IMR-90 (cell line): ENCODE data around the gene SLC37A1. TPM values are rescaled to one million over a fixed set of nuclear protein-coding genes. Genes with fewer than 3 reads are reported as not detected.

Source experiments
- ATAC-seq: fragments of 200-7000 bp; cut with Tn5 transposase; 2 replicates; pipeline ENCODE4 v1.9.1; 2020; ENCODE audit warnings: low read depth, mild to moderate bottlenecking, moderate library complexity
- BruUV-seq: library from RNA; stranded (reverse); fragments of 400-500 nt; replicated peaks from 2 replicates; lab custom pipeline; 2021; lab: Mats Ljungman, UMichigan
- CTCF ChIA-PET: fragments of 300-600 bp; formaldehyde crosslinking; extraction: SDS; loops from one replicate; lab custom pipeline; 2021; ENCODE audit warnings: antibody characterized with exemption; lab: Yijun Ruan, JAX
- POLR2A ChIA-PET: fragments of 300-600 bp; sonication (Branson Sonifier 250); formaldehyde crosslinking; loops from one replicate; lab custom pipeline; 2022; ENCODE audit warnings: antibody characterized with exemption; ENCODE audit not compliant: unreplicated experiment; lab: Charles Lee
- DNase-seq: peaks from one replicate; pipeline ENCODE4 v3.0.0; 2013
- H2AFZ ChIP-seq: replicated peaks from 2 replicates; pipeline ENCODE3; 2013; ENCODE audit warnings: low read length, mild to moderate bottlenecking; ENCODE audit not compliant: poor library complexity
- H2AK5ac ChIP-seq: 2 replicates; pipeline ENCODE4 v1.6.1; 2013; ENCODE audit warnings: low read depth, low read length, inconsistent platforms
- H2AK9ac ChIP-seq: replicated peaks from 2 replicates; pipeline ENCODE3; 2013; ENCODE audit warnings: mild to moderate bottlenecking, low read depth, low read length, moderate library complexity; ENCODE audit not compliant: poor library complexity
- H2BK120ac ChIP-seq: 2 replicates; pipeline ENCODE4 v1.6.1; 2013; ENCODE audit warnings: low read depth, low read length, inconsistent platforms
- H2BK15ac ChIP-seq: 3 replicates; pipeline ENCODE4 v1.6.1; 2013; ENCODE audit warnings: low read depth, low read length, inconsistent platforms
- H2BK20ac ChIP-seq: 2 replicates; pipeline ENCODE4 v1.6.1; 2013; ENCODE audit warnings: low read depth, mild to moderate bottlenecking, inconsistent platforms, low read length, moderate library complexity
- H2BK5ac ChIP-seq: 2 replicates; pipeline ENCODE4 v1.6.1; 2013; ENCODE audit warnings: mild to moderate bottlenecking, low read depth, low read length, inconsistent platforms; ENCODE audit not compliant: poor library complexity, severe bottlenecking
- H3K14ac ChIP-seq: replicated peaks from 2 replicates; pipeline ENCODE4 v1.6.1; 2013; ENCODE audit warnings: low read depth, low read length, inconsistent platforms
- H3K18ac ChIP-seq: 2 replicates; pipeline ENCODE4 v1.6.1; 2013; ENCODE audit warnings: low read depth, low read length, control low read depth
- H3K23ac ChIP-seq: 2 replicates; pipeline ENCODE4 v1.6.1; 2013; ENCODE audit warnings: low read depth, low read length, inconsistent platforms
- H3K27ac ChIP-seq: 2 replicates; pipeline ENCODE4 v1.5.1; 2013; ENCODE audit warnings: mild to moderate bottlenecking, control low read depth, low read length; ENCODE audit not compliant: insufficient read depth
- H3K27me3 ChIP-seq: 2 replicates; pipeline ENCODE4 v1.6.1; 2013; ENCODE audit warnings: low read length; ENCODE audit not compliant: control insufficient read depth, insufficient read depth
- H3K36me3 ChIP-seq: 2 replicates; pipeline ENCODE4 v1.6.1; 2013; ENCODE audit warnings: low read length, mixed read lengths; ENCODE audit not compliant: control insufficient read depth, insufficient read depth
- H3K4ac ChIP-seq: 2 replicates; pipeline ENCODE4 v1.6.1; 2013; ENCODE audit warnings: low read depth, low read length, inconsistent platforms
- H3K4me1 ChIP-seq: 2 replicates; pipeline ENCODE4 v1.6.1; 2013; ENCODE audit warnings: low read length, mixed read lengths; ENCODE audit not compliant: control insufficient read depth, insufficient read depth
- H3K4me2 ChIP-seq: 2 replicates; pipeline ENCODE4 v1.6.1; 2013; ENCODE audit warnings: low read depth, mild to moderate bottlenecking, control low read depth, low read length, moderate library complexity
- H3K4me3 ChIP-seq: 2 replicates; pipeline ENCODE4 v1.5.1; 2013; ENCODE audit warnings: low read depth, mild to moderate bottlenecking, control low read depth, low read length, moderate library complexity; ENCODE audit not compliant: insufficient read depth
- H3K56ac ChIP-seq: 2 replicates; pipeline ENCODE4 v1.6.1; 2013; ENCODE audit warnings: low read length, inconsistent platforms; ENCODE audit not compliant: insufficient read depth; ENCODE audit errors: extremely low read depth
- H3K79me1 ChIP-seq, 2 experiments: 2 replicates each; pipeline ENCODE4 v1.6.1; 2013; ENCODE audit warnings: low read length in 2 of 2, inconsistent platforms in 1 of 2, low read depth in 1 of 2
- H3K9ac ChIP-seq: 2 replicates; pipeline ENCODE4 v1.6.1; 2013; ENCODE audit warnings: low read depth, low read length, control low read depth
- H3K9me1 ChIP-seq: 2 replicates; pipeline ENCODE4 v1.6.1; 2013; ENCODE audit warnings: low read length, inconsistent platforms; ENCODE audit not compliant: insufficient read depth
- H3K9me3 ChIP-seq: 2 replicates; pipeline ENCODE4 v1.6.1; 2013; ENCODE audit warnings: low read length; ENCODE audit not compliant: control insufficient read depth, insufficient read depth
- H4K20me1 ChIP-seq: 2 replicates; pipeline ENCODE4 v1.6.1; 2013; ENCODE audit warnings: low read length, inconsistent platforms; ENCODE audit not compliant: insufficient read depth
- H4K5ac ChIP-seq: 2 replicates; pipeline ENCODE4 v1.6.1; 2013; ENCODE audit warnings: mild to moderate bottlenecking, low read depth, low read length, control low read depth
- H4K8ac ChIP-seq, 2 experiments: 2 replicates each; pipeline ENCODE4 v1.6.1; 2013; ENCODE audit warnings: low read depth in 2 of 2, low read length in 2 of 2, control low read depth in 1 of 2, inconsistent platforms in 1 of 2
- H4K91ac ChIP-seq: 2 replicates; pipeline ENCODE4 v1.6.1; 2013; ENCODE audit warnings: low read depth, low read length, inconsistent platforms; ENCODE audit not compliant: insufficient read depth
- BHLHE40 ChIP-seq: fragments of 150-350 bp; IDR thresholded peaks from 2 replicates; pipeline ENCODE4 v1.6.1; 2016; ENCODE audit warnings: mild to moderate bottlenecking, low read depth, low read length
- CHD1 ChIP-seq: IDR thresholded peaks from 2 replicates; pipeline ENCODE4 v1.6.1; 2012; ENCODE audit warnings: low read depth, low read length, improper control_type of control experiment
- FOS ChIP-seq: fragments of 150-350 bp; IDR thresholded peaks from 2 replicates; pipeline ENCODE4 v1.6.1; 2016; ENCODE audit warnings: low read depth, low read length
- MAFK ChIP-seq: IDR thresholded peaks from 2 replicates; pipeline ENCODE4 v1.6.1; 2012; ENCODE audit warnings: low read depth, low read length, improper control_type of control experiment
- MAZ ChIP-seq: IDR thresholded peaks from 2 replicates; pipeline ENCODE4 v1.6.1; 2012; ENCODE audit warnings: low read depth, mild to moderate bottlenecking, low read length, improper control_type of control experiment, moderate library complexity, borderline replicate concordance
- SMC3 ChIP-seq: fragments of 150-350 bp; IDR thresholded peaks from 2 replicates; pipeline ENCODE4 v1.6.1; 2016; ENCODE audit warnings: low read depth, mild to moderate bottlenecking, antibody characterized with exemption, low read length, moderate library complexity
- WGBS, 2 experiments: methylation state at CpG; one replicate each; pipeline versions ENCODE4 v1.1.5 to v1.1.7; 2013; ENCODE audit warnings: missing lambda C conversion rate in 2 of 2; ENCODE audit not compliant: insufficient read length in 1 of 2; ENCODE audit errors: extremely low coverage in 2 of 2; 5-methylcytosine and 5-hydroxymethylcytosine counted together
- dilution Hi-C: fragments of 300-500 bp; cut with HindIII; formaldehyde crosslinking; loops from one replicate; pipeline ENCODE4 v1.14.3; 2018; ENCODE audit warnings: low sequenced_read_pairs; ENCODE audit not compliant: unreplicated experiment
- in situ Hi-C: fragments of 300-500 bp; cut with MboI; formaldehyde crosslinking; loops from 3 replicates; pipeline ENCODE4 v1.14.3; 2019; ENCODE audit warnings: low sequenced_read_pairs, inconsistent platforms, mixed read lengths
- intact Hi-C: fragments of 100-400 bp; cut with micrococcal nuclease; formaldehyde crosslinking; loops from 2 replicates; pipeline ENCODE4 v1.10.0; 2022
- polyA plus RNA-seq, 3 experiments: library from polyadenylated mRNA; depleted of rRNA; stranded (reverse); fragments of >200 nt; gene quantifications; 2 replicates each; pipeline ENCODE4 v1.2.3, GENCODE V29; 2012; ENCODE audit warnings: low replicate concordance in 1 of 3
- total RNA-seq: library from RNA; depleted of rRNA; stranded (reverse); fragments of >200 nt; gene quantifications from 2 replicates; pipeline ENCODE4 v1.2.3, GENCODE V29; 2012
- TF ChIP-seq, protein P1 (sequence below): conservative IDR thresholded peaks from 2 replicates; pipeline ENCODE4 v1.5.1; 2012; ENCODE audit warnings: mild to moderate bottlenecking, low read depth, low read length, improper control_type of control experiment

Gene SLC37A1
- total and polyA plus RNA-seq, 2 of the 4 experiments (the other 2 are of a cell fraction), result 0.36 to 0.48 TPM

DNA sequence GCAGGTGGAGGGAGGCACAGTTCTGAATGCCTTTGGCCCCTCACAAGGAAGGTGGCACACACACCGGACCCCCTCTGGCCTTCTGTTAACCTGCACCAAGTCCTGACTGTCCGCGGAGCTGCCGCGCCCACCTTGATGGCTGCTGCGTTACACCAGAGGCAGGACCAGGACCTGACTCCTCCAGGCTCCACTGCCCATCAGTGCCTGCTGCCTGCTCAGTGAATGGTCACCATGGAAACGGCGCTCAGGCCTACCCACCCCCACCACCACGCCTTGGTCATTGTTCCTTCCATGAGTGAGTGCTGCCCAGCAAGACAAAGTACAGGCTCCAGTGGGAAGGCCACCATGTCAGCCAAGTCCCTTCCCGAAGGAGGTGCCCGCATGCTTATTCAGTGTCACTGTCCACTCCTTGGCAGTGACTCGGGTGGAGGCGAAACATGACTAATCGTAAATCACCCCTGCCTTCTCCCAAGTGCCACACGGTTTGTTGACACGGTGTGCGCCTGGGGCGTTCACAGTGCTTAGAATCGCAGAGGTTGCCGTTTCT is 57.3 kb downstream of the SLC37A1 start:
- DNase-seq, result no peak
- no peak for ATAC-seq
- intact Hi-C loops, result loop anchor here (10.0 kb wide), 1 partner anchor 426 kb away; no protein-coding TSS in a partner anchor

More for the DNA sequence above, 57.3 kb downstream of the SLC37A1 start:
- Histone ChIP-seq H3K18ac (no peak overlapping the region), H3K4ac (no peak overlapping the region), H4K20me1 (no peaks in the 10 kb centered on the region), H2BK5ac (no peak overlapping the region), H2AK9ac (no peak overlapping the region), H4K91ac (no peak overlapping the region), H3K9me3 (peaks cover under 1% of the 10 kb centered on the region; the same call in 1 of the 2 replicates), H3K79me1 (no peaks in the 10 kb centered on the region), H3K14ac (no peak overlapping the region), H3K36me3 (no peaks in the 10 kb centered on the region), H3K9ac (no peak overlapping the region), H2BK15ac (no peak overlapping the region), H3K4me2 (no peak overlapping the region), H3K56ac (no peak overlapping the region), H3K4me1 (no peaks in the 10 kb centered on the region), H3K27me3 (peaks cover 9% of the 10 kb centered on the region; the same call in 1 of the 2 replicates), H2AFZ (no peak overlapping the region), H2AK5ac (no peak overlapping the region), H2BK120ac (no peak overlapping the region), H3K23ac (no peak overlapping the region), H3K4me3 (no peak overlapping the region), H3K9me1 (no peaks in the 10 kb centered on the region), H4K5ac (no peak overlapping the region), H4K8ac (no peak overlapping the region), H3K27ac (no peak overlapping the region), H2BK20ac (no peak overlapping the region)
- POLR2A ChIA-PET, result no interaction called here
- no peak for TF ChIP-seq SMC3
- TF ChIP-seq BHLHE40, result no peak
- TF ChIP-seq, protein P1, sequence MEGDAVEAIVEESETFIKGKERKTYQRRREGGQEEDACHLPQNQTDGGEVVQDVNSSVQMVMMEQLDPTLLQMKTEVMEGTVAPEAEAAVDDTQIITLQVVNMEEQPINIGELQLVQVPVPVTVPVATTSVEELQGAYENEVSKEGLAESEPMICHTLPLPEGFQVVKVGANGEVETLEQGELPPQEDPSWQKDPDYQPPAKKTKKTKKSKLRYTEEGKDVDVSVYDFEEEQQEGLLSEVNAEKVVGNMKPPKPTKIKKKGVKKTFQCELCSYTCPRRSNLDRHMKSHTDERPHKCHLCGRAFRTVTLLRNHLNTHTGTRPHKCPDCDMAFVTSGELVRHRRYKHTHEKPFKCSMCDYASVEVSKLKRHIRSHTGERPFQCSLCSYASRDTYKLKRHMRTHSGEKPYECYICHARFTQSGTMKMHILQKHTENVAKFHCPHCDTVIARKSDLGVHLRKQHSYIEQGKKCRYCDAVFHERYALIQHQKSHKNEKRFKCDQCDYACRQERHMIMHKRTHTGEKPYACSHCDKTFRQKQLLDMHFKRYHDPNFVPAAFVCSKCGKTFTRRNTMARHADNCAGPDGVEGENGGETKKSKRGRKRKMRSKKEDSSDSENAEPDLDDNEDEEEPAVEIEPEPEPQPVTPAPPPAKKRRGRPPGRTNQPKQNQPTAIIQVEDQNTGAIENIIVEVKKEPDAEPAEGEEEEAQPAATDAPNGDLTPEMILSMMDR, result no peak
- TF ChIP-seq MAFK, result no peak
- no peak for TF ChIP-seq FOS
- TF ChIP-seq CHD1, result no peak
- no peak for TF ChIP-seq MAZ
- no TSS peak for BruUV-seq
- WGBS, 2 experiments, result 47% methylated on average over 3 of the region's 20 CpGs; no CpG with 5 or more reads in 1 of the 2 experiments
- dilution Hi-C loops (no loop called here), in situ Hi-C loops (loop anchor here (10.0 kb wide), 1 partner anchor 426 kb away; no protein-coding TSS in a partner anchor)
- CTCF ChIA-PET, result no interaction called here
